Mesodermal cell (in vitro differentiated cells): ENCODE data around the gene FAM50B.

Experiments used
- H3K27ac ChIP-seq: 2 replicates; pipeline ENCODE4 v1.7.0; 2013; ENCODE audit warnings: mild to moderate bottlenecking, low read depth, low read length, moderate library complexity; ENCODE audit not compliant: severe bottlenecking
- H3K36me3 ChIP-seq: 2 replicates; pipeline ENCODE4 v1.7.1; 2013; ENCODE audit warnings: mild to moderate bottlenecking, low read length, moderate library complexity; ENCODE audit not compliant: control insufficient read depth, insufficient read depth
- H3K4me1 ChIP-seq: one replicate; pipeline ENCODE4 v1.7.1; 2013; ENCODE audit warnings: mild to moderate bottlenecking, low read length; ENCODE audit not compliant: insufficient read depth, control insufficient read depth, poor library complexity, severe bottlenecking
- H3K4me3 ChIP-seq: 2 replicates; pipeline ENCODE4 v1.7.0; 2013; ENCODE audit warnings: low read length, control low read depth, mild to moderate bottlenecking; ENCODE audit not compliant: insufficient read depth, poor library complexity, severe bottlenecking; ENCODE audit errors: extremely low read depth
- H3K9me3 ChIP-seq: 2 replicates; pipeline ENCODE4 v1.7.1; 2013; ENCODE audit warnings: mild to moderate bottlenecking, low read length, moderate library complexity; ENCODE audit not compliant: control insufficient read depth
- WGBS, 2 experiments: methylation state at CpG; one replicate each; pipeline ENCODE4 v1.1.5; 2013; ENCODE audit warnings: missing lambda C conversion rate in 2 of 2; ENCODE audit not compliant: insufficient coverage in 2 of 2; 5-methylcytosine and 5-hydroxymethylcytosine counted together

The FAM50B gene

GRCh38 chr6:3885262-3886036 is 36.3 kb downstream of the FAM50B start:
- H3K27ac ChIP-seq, result no peak overlapping the region
- no peaks in the 10 kb centered on the region for H3K36me3 ChIP-seq
- peaks cover 20% of the 10 kb centered on the region for H3K4me1 ChIP-seq
- 94% methylated on average over 6 of the region's 9 CpGs for WGBS, 2 experiments
- H3K4me3 ChIP-seq, result no peak overlapping the region
- H3K9me3 ChIP-seq, result peaks cover 8% of the 10 kb centered on the region

DNA sequence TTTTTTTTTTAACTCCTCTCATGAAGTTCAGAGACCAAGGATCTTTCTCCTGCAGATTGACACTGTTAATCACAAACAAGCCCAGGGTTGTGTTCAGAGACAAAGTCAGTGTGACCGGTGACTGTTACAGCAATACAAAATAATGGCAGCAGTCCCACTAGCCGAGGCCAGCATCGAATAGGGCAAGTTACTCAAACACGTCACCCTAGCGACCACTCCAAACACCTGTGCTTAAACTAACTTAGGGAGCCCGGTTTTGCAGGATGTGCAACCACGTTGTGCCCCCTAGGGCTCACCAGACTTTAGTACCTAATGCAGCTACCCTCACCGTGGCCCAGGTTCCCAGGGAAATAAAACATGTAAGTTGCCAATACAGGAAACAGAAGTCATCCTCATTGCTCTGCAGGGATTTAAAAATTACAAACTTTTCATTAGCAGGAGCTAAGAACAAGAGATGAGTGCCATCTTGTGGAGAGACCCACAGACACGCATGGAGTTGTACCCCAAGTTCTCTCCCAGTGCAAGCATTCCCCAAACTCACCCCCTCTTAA is 38.1 kb downstream of the FAM50B start:
- no peak overlapping the region for H3K27ac ChIP-seq
- H3K36me3 ChIP-seq, result no peaks in the 10 kb centered on the region
- H3K4me3 ChIP-seq, result no peak overlapping the region
- no peaks in the 10 kb centered on the region for H3K9me3 ChIP-seq
- 89 to 94% methylated on average over 8 to 9 of the region's 9 CpGs for WGBS, 2 experiments
- peaks cover 20% of the 10 kb centered on the region for H3K4me1 ChIP-seq

DNA sequence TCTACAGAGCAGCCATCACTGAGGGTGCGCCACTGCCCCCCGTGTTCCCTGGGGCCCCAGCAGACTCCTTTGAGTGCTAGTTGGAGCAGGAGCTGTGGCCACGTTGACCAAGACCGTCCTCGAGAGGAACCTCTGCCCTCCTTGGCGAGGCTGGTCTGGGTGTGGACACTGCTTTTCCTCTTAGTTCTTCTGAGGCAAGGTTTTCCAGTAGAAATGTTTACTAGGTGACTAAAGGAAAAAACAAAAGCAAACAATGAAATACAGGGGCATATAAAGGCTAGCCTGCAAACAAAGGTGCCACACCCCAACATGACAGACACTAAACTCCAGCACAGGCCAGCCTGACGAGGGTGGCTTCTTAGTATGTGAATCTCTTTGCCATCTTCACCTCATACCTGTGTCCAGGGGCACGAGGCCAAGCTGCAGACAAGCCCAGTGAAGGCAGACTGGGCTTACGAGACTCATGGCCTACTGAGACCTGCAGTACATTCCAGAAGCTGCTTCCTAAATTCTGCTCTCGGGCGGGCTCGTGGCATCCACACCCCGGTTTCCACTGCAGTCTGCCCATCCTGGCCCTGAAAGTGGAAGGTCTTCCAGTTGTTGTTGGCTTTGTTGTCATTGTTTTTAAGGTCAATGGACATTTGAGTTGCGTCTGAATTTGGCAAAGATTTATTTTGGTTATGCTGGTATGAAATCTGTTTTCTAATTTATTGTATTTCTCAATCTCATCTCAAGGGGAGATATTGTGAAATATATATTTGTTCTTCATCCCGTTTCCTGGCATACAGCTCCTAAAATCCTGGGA is 39.2 kb downstream of the FAM50B start:
- peaks cover 20% of the 10 kb centered on the region for H3K4me1 ChIP-seq
- H3K4me3 ChIP-seq, result no peak overlapping the region
- H3K9me3 ChIP-seq, result no peaks in the 10 kb centered on the region
- 96 to 98% methylated on average over 9 to 13 of the region's 15 CpGs for WGBS, 2 experiments
- H3K36me3 ChIP-seq, result no peaks in the 10 kb centered on the region
- no peak overlapping the region for H3K27ac ChIP-seq

- peaks cover 6% of the 10 kb centered on the region for H3K4me1 ChIP-seq
- WGBS, 2 experiments, result 80 to 93% methylated on average over 1 to 3 of the region's 9 CpGs
- H3K4me3 ChIP-seq, result no peak overlapping the region
- no peaks in the 10 kb centered on the region for H3K36me3 ChIP-seq
- H3K9me3 ChIP-seq, result no peaks in the 10 kb centered on the region
- no peak overlapping the region for H3K27ac ChIP-seq
Observed at GRCh38 chr6:3890047-3890446, 40.9 kb downstream of the FAM50B start.

DNA sequence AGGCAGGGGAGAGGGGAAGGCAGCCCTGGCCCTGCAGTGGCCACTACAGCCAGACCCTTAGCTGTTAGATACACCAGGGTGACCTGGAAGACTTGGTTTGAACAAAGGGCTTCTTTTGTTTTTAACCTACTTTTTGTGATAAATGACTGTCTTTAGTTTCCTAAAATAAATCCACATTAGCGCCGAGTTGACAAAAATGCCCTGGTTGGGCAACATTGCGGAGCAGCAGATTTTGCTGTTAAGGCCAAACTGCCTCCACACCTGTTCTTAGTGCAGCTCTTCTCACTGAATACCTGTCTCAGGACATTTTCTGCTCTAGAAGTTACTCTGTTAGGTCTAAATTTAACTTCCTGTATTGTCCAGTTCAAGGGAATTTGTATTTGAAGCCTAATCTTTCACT is 42.7 kb downstream of the FAM50B start:
- H3K27ac ChIP-seq, result no peak overlapping the region
- no peaks in the 10 kb centered on the region for H3K9me3 ChIP-seq
- H3K4me1 ChIP-seq, result no peaks in the 10 kb centered on the region
- WGBS, 2 experiments, result 77 to 95% methylated on average over 3 of the region's 3 CpGs
- H3K4me3 ChIP-seq, result no peak overlapping the region
- no peaks in the 10 kb centered on the region for H3K36me3 ChIP-seq

- Histone ChIP-seq H3K4me3 (no peak overlapping the region), H3K27ac (no peak overlapping the region), H3K9me3 (no peaks in the 10 kb centered on the region), H3K36me3 (no peaks in the 10 kb centered on the region), H3K4me1 (no peaks in the 10 kb centered on the region)
- WGBS, 2 experiments, result 87 to 95% methylated on average over 5 to 6 of the region's 6 CpGs
Observed at GRCh38 chr6:3892603-3893002, 43.4 kb downstream of the FAM50B start.

GRCh38 chr6:3893487-3893886 is 44.3 kb downstream of the FAM50B start:
- no peak overlapping the region for H3K27ac ChIP-seq
- no peak overlapping the region for H3K4me3 ChIP-seq
- H3K9me3 ChIP-seq, result no peaks in the 10 kb centered on the region
- H3K4me1 ChIP-seq, result no peaks in the 10 kb centered on the region
- no peaks in the 10 kb centered on the region for H3K36me3 ChIP-seq
- 94 to 97% methylated on average over 10 of the region's 10 CpGs for WGBS, 2 experiments

DNA sequence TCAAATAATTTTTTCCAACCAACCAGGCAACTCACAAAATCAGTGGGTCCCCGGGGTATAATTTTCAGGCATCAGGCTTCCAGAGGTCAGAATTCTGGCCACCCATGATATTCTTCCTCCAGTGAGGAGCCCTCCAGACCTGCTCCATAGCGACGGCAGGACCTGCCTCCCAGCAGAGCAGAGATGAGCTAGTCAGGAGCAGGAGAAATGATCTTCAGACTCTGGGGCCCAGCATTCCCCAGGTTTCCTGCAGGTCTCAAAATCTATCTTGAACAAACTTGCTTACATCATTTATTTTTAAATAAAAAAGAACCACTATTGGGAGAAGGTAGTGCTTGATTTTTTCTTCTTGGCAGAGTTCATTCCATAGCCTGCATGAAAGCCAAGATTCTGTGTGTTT is 44.7 kb downstream of the FAM50B start:
- no peaks in the 10 kb centered on the region for H3K4me1 ChIP-seq
- H3K4me3 ChIP-seq, result no peak overlapping the region
- WGBS, 2 experiments, result 100% methylated on average over 1 of the region's 3 CpGs
- no peaks in the 10 kb centered on the region for H3K36me3 ChIP-seq
- H3K9me3 ChIP-seq, result no peaks in the 10 kb centered on the region
- no peak overlapping the region for H3K27ac ChIP-seq

GRCh38 chr6:3894590-3895311 is 45.6 kb downstream of the FAM50B start:
- H3K4me3 ChIP-seq, result no peak overlapping the region
- 59 to 65% methylated on average over 8 to 9 of the region's 14 CpGs for WGBS, 2 experiments
- H3K36me3 ChIP-seq, result no peaks in the 10 kb centered on the region
- H3K27ac ChIP-seq, result no peak overlapping the region
- no peaks in the 10 kb centered on the region for H3K4me1 ChIP-seq
- no peaks in the 10 kb centered on the region for H3K9me3 ChIP-seq

DNA sequence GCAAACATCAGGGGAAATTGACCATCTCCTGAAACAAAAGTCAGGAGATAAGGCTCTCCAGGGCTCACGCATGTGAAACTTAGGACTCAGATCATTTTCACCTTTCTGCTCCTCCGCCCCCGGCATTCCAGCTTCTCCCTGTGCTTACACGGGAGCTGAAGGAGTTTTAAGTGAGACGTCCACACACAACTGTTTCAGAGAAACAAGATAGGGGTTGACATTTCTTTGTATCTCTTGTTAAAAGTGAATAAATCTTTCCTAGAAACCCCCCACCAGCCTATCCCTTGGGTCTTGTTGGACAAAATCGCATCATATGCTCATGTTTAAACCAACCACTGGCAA is 46.1 kb downstream of the FAM50B start:
- H3K27ac ChIP-seq, result no peak overlapping the region
- H3K4me1 ChIP-seq, result no peaks in the 10 kb centered on the region
- 78 to 100% methylated on average over 1 of the region's 6 CpGs for WGBS, 2 experiments

More for the DNA sequence above, 46.1 kb downstream of the FAM50B start:
- Histone ChIP-seq H3K4me3 (no peak overlapping the region), H3K36me3 (no peaks in the 10 kb centered on the region), H3K9me3 (no peaks in the 10 kb centered on the region)
